ENCODE measurements around the gene FOXE1.

Gene FOXE1

GRCh38 chr9:97811533-97812246 lies 41.3 kb upstream of the FOXE1 start:
- TF ChIP-seq CTCF (conservative IDR thresholded peaks at IDR 0.05): no peak
- no peak overlapping the region for H3K27ac ChIP-seq

GRCh38 chr9:97812247-97812543 lies 40.8 kb upstream of the FOXE1 start:
- H3K27ac ChIP-seq: no peak overlapping the region
- TF ChIP-seq CTCF (conservative IDR thresholded peaks at IDR 0.05): no peak

- H3K27ac ChIP-seq: no peak overlapping the region
- no peak for TF ChIP-seq CTCF (conservative IDR thresholded peaks at IDR 0.05)
These were observed 40.0 kb upstream of the FOXE1 start for GRCh38 chr9:97813072-97813471.

GRCh38 chr9:97819735-97820134 lies 33.3 kb upstream of the FOXE1 start:
- H3K27ac ChIP-seq: no peak overlapping the region
- TF ChIP-seq CTCF (conservative IDR thresholded peaks at IDR 0.05): no peak

GRCh38 chr9:97820373-97820772 lies 32.7 kb upstream of the FOXE1 start:
- no peak for TF ChIP-seq CTCF (conservative IDR thresholded peaks at IDR 0.05)
- H3K27ac ChIP-seq: no peak overlapping the region

GRCh38 chr9:97830884-97831829 lies 21.9 kb upstream of the FOXE1 start:
- no peak for TF ChIP-seq CTCF (conservative IDR thresholded peaks at IDR 0.05)
- H3K27ac ChIP-seq: no peak overlapping the region

- H3K27ac ChIP-seq: no peak overlapping the region
- TF ChIP-seq CTCF (conservative IDR thresholded peaks at IDR 0.05): no peak
These were observed 21.0 kb upstream of the FOXE1 start for GRCh38 chr9:97831843-97832636.

Measured in VCaP (cell line).